OCI-LY3 (cell line): ENCODE measurements around the gene CMTR2.
A peak's percentile ranks its signal among the peaks of the same experiment; 100 is the strongest.

Experiments
- H2AFZ ChIP-seq: fragments of 200-600, 300-600 bp; shearing (Covaris generic); 2 replicates; pipeline ENCODE4 v1.6.0; 2014; ENCODE audit warnings: antibody characterized with exemption, low read depth, low read length
- H3K27ac ChIP-seq: fragments of 200-600, 300-600 bp; sonication (generic); 2 replicates; pipeline ENCODE4 v1.5.1; 2014; ENCODE audit warnings: mild to moderate bottlenecking, low read length, moderate library complexity, mixed read lengths
- H3K27me3 ChIP-seq: fragments of 200-600, 300-600 bp; sonication (generic); 2 replicates; pipeline ENCODE4 v1.6.1; 2014; ENCODE audit warnings: low read depth, low read length, mixed read lengths
- H3K36me3 ChIP-seq: fragments of 200-600, 300-600 bp; sonication (generic); replicated peaks from 2 replicates; pipeline ENCODE3; 2014; ENCODE audit warnings: low read depth, low read length, mixed read lengths
- H3K4me1 ChIP-seq: fragments of 300-600, 200-600 bp; sonication (generic); 2 replicates; pipeline ENCODE4 v1.6.1; 2014; ENCODE audit warnings: low read length, mixed read lengths
- H3K4me2 ChIP-seq: fragments of 200-600, 300-600 bp; sonication (generic); 2 replicates; pipeline ENCODE4 v1.6.1; 2014; ENCODE audit warnings: low read length, mixed read lengths
- H3K4me3 ChIP-seq: fragments of 300-600, 200-600 bp; sonication (generic); 2 replicates; pipeline ENCODE4 v1.5.1; 2014; ENCODE audit warnings: antibody characterized with exemption, mild to moderate bottlenecking, low read length, moderate library complexity
- H3K79me2 ChIP-seq: fragments of 300-600, 200-600 bp; shearing (Covaris generic); 2 replicates; pipeline ENCODE4 v1.6.1; 2014; ENCODE audit warnings: mild to moderate bottlenecking, low read length, mixed read lengths
- H3K9ac ChIP-seq: fragments of 300-600, 200-600 bp; shearing (Covaris generic); 2 replicates; pipeline ENCODE4 v1.6.0; 2014; ENCODE audit warnings: mild to moderate bottlenecking, low read length, moderate library complexity
- H3K9me3 ChIP-seq: fragments of 200-600, 300-600 bp; shearing (Covaris generic); 2 replicates; pipeline ENCODE4 v1.6.1; 2014; ENCODE audit warnings: low read length, mixed read lengths; ENCODE audit not compliant: insufficient read depth
- H4K20me1 ChIP-seq: fragments of 200-600, 300-600 bp; sonication (generic); 2 replicates; pipeline ENCODE4 v1.6.1; 2016; ENCODE audit warnings: low read length, mixed read lengths; ENCODE audit not compliant: insufficient read depth
- CTCF ChIP-seq: fragments of 200-600, 300-600 bp; sonication (generic); IDR thresholded peaks from 2 replicates; pipeline ENCODE4 v1.5.1; 2014; ENCODE audit warnings: antibody characterized with exemption, low read length, low read depth
- EZH2phosphoT487 ChIP-seq: fragments of 200-600 bp; shearing (Covaris generic); IDR thresholded peaks from 2 replicates; pipeline ENCODE4 v1.6.1; 2018; ENCODE audit warnings: antibody characterized with exemption, mixed run types, low read depth

The CMTR2 gene

DNA sequence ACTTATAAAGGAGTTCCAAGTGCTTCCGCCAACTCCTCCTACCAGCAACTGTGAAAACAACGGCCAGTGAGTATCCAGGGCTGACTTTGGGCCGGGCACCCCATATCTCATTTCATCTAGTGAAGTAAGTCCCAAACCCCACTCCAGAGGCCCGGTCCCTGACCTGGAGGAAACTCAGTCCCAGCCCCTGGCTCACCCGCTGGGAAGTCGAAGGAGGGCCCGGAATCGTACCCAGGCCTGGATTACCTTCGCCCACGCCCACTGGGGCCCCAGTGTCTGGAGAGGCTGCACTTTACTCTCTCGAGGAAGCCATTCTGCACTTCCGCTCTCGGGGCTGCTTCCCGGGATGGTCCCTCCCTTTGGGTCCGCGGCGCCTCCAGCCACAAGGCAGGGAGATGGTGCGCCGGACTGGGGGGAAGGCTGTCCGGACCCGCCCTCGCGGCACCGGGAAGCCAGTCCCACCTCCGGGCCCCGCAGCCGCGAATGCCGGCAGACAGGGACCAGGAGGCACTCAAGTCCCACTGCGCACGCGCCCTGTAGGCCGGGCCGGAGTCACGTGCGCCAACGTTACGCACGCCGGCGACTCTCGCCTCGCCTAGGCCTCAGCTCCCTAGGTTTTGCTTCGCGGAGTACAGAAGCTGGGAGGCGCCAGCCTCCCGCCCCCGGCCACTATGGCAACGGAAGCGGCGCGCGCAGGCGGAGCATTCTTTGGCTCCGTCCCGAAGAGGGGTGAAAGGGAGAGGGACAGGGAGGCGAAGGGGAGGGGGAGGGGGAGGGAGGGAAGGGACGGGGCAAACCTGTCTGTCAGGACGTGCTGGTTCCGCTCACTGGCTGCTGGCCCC lies at the start of gene CMTR2:
Gene CMTR2, minus strand, starts transcription at position 513 of the 842 bp plus-strand sequence. CDS start 3,482 bp downstream, outside the sequence.
- TF ChIP-seq EZH2phosphoT487 = no peak
- no peak; the same call in 1 of the 2 replicates for TF ChIP-seq CTCF
- no peaks in the 10 kb centered on the region for H4K20me1 ChIP-seq
- peak within 1 kb of the TSS; percentile 87 for H3K9ac ChIP-seq
- H3K27ac ChIP-seq = peak within 1 kb of the TSS; percentile 53
- H3K9me3 ChIP-seq = no peaks in the 10 kb centered on the region
- peaks cover 29% of the 10 kb centered on the region for H3K36me3 ChIP-seq
- H3K27me3 ChIP-seq = peaks cover 8% of the 10 kb centered on the region; the same call in 1 of the 2 replicates
- peaks cover 21% of the 10 kb centered on the region for H3K79me2 ChIP-seq
- H3K4me2 ChIP-seq = peak within 1 kb of the TSS; percentile 72
- H3K4me3 ChIP-seq = peak within 1 kb of the TSS; percentile 93
- H3K4me1 ChIP-seq = peaks cover 13% of the 10 kb centered on the region
- H2AFZ ChIP-seq = peak within 1 kb of the TSS; percentile 84

DNA sequence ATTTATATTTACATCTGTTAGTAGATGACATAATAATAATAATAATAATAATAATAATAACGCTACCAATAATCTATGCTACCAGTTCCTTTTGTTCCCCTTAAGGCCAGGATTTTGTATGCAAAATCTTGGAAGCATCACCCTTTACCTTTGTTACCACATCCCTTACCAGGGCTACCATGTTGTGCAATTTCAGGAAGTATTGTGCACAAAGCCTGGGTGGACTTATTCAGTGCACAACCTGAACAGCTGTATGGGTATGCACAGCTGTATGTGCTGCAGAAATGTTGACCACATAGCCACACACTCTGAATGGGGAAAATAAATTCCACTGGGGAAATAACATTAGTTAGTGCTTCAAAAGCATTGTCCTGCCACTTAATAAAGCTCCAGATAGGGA lies 49.4 kb upstream of the CMTR2 start:
- H3K9ac ChIP-seq = no peak overlapping the region
- peak overlapping the region; percentile 23; the same call in 1 of the 2 replicates for H3K4me3 ChIP-seq
- no peak overlapping the region for H3K27ac ChIP-seq
- no peaks in the 10 kb centered on the region for H3K36me3 ChIP-seq
- H2AFZ ChIP-seq = no peak overlapping the region
- H3K9me3 ChIP-seq = no peaks in the 10 kb centered on the region
- H3K4me1 ChIP-seq = no peaks in the 10 kb centered on the region
- no peaks in the 10 kb centered on the region for H4K20me1 ChIP-seq
- peaks cover 4% of the 10 kb centered on the region; the same call in 1 of the 2 replicates for H3K27me3 ChIP-seq
- TF ChIP-seq CTCF (no peak), EZH2phosphoT487 (no peak)
- peak overlapping the region; percentile 27; the same call in 1 of the 2 replicates for H3K4me2 ChIP-seq
- no peaks in the 10 kb centered on the region for H3K79me2 ChIP-seq

DNA sequence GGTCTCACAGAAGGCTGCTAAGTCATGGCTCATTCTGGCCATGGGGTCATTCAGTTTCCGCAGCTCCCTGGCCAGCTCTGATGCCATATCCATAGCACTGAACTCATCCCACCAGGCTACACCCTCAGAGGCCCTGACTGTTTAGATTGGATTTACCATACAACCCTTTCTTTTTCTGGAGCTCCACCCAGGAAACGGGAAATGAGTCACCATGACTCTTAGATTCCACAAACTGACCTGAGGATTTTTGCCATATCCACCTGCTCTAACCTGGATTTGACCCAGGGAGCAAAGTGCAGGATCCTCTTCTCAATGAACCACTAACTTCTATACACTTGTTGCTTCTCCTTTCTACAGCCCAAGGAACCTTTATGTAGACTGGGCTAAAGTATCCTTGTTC lies 49.0 kb upstream of the CMTR2 start:
- H3K36me3 ChIP-seq = no peaks in the 10 kb centered on the region
- no peaks in the 10 kb centered on the region for H3K4me1 ChIP-seq
- H2AFZ ChIP-seq = no peak overlapping the region
- H3K79me2 ChIP-seq = no peaks in the 10 kb centered on the region
- no peak overlapping the region for H3K4me3 ChIP-seq
- no peak overlapping the region for H3K4me2 ChIP-seq
- H3K27me3 ChIP-seq = peaks cover 6% of the 10 kb centered on the region; the same call in 1 of the 2 replicates
- no peaks in the 10 kb centered on the region for H3K9me3 ChIP-seq
- H4K20me1 ChIP-seq = no peaks in the 10 kb centered on the region
- TF ChIP-seq CTCF (no peak), EZH2phosphoT487 (no peak)
- H3K9ac ChIP-seq = no peak overlapping the region
- no peak overlapping the region for H3K27ac ChIP-seq

- no peaks in the 10 kb centered on the region for H3K36me3 ChIP-seq
- H4K20me1 ChIP-seq = no peaks in the 10 kb centered on the region
- peaks cover 6% of the 10 kb centered on the region; the same call in 1 of the 2 replicates for H3K27me3 ChIP-seq
- H3K4me2 ChIP-seq = no peak overlapping the region
- H3K4me3 ChIP-seq = no peak overlapping the region
- H3K4me1 ChIP-seq = no peaks in the 10 kb centered on the region
- no peak overlapping the region for H3K27ac ChIP-seq
- H3K9me3 ChIP-seq = no peaks in the 10 kb centered on the region
- no peak for TF ChIP-seq EZH2phosphoT487
- no peak for TF ChIP-seq CTCF
- no peaks in the 10 kb centered on the region for H3K79me2 ChIP-seq
- no peak overlapping the region for H3K9ac ChIP-seq
- no peak overlapping the region for H2AFZ ChIP-seq
Observed at GRCh38 chr16:71337631-71338030, 48.4 kb upstream of the CMTR2 start.
